ENCODE measurements around the gene CD101.

CD101 gene

DNA sequence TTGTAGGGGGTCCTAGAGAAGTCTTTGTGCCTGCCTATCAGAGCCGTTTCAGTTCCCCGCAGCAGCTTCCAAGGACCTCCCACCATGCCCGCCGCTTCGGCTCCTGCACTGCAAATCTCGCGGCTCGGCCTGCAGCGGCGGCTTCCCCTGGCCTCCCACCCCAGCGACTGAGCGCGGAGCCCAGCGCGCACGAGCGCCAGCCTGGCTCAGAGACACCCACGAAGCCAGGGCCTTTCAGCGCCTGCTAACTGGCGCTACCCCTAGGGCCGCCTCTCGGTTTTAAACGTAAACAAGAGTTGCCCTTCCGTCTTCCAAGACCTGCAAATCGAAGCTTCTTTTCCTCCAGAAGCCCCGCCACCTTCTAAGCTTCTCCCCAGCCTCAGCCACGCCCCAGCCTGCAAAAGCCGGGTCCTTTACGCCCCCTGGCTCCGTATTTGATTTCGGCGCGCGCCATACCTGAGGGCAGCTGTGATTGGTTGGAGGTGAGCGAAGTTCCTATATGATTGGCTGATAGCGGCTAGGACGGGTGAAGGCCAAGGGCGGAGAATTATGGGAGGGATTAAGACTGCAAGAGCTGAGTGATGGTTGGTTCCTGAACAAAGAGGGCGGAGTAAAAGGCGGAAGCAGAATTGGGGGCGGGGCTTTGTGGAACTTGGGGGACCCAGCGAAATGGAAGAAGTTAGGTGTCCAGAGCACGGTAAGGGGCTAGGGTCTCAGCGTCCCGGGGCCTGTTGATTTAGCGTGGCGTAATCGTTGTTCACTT, 58.3 kb downstream of the CD101 start, which contains the start of gene TTF2:
TTF2 (plus strand) TSS at position 649 of the 763 bp plus-strand sequence; CDS start at position 670, 21 bp downstream.
- DNase-seq = peak; percentile 50

DNA sequence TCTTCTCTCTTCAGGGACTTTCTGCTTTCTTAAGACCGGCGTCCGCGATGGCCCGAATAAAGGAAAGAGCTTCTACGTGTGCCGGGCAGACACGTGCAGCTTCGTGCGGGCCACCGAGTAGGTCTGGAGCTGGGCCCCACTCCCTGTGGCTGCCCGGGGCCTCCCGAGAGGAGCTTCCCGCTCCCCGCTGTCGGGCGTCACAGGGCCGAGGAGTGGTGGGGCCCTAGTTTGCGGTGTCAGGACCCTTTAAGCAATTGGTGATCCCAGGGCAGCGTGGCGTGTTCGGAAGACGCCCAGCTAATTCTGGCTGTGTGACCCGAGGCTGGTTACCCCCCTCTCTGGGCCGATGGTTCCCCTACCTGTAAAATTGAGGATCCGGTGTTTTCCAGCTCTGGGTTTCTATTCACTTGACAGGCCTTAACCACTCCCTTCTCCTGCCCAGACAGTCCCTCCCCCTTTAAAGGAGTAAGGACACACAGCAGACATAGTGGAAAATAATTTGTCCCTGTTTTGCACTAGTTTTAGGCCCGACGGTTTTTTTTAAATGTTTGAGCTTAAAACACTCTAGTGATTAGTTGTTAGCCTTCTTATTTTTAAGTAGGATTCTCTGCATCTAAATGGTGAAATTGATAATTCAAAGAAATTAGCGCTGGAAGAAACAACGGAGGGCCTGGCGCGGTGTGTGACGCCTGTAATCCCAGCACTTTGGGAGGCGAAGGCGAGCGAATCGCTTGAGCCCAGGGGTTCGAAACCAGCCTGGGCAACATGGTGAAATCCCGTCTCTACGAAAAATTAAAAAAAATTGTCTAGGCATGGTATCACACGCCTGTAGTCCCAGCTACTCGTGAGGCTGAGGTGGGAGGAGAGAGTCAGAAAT, 59.1 kb downstream of the CD101 start:
- peak; percentile 28 for DNase-seq

- no peak for DNase-seq
These were observed 60.4 kb downstream of the CD101 start for GRCh38 chr1:117061986-117062415.

- DNase-seq = no peak
These were observed 64.8 kb downstream of the CD101 start for GRCh38 chr1:117066367-117066766.

DNA sequence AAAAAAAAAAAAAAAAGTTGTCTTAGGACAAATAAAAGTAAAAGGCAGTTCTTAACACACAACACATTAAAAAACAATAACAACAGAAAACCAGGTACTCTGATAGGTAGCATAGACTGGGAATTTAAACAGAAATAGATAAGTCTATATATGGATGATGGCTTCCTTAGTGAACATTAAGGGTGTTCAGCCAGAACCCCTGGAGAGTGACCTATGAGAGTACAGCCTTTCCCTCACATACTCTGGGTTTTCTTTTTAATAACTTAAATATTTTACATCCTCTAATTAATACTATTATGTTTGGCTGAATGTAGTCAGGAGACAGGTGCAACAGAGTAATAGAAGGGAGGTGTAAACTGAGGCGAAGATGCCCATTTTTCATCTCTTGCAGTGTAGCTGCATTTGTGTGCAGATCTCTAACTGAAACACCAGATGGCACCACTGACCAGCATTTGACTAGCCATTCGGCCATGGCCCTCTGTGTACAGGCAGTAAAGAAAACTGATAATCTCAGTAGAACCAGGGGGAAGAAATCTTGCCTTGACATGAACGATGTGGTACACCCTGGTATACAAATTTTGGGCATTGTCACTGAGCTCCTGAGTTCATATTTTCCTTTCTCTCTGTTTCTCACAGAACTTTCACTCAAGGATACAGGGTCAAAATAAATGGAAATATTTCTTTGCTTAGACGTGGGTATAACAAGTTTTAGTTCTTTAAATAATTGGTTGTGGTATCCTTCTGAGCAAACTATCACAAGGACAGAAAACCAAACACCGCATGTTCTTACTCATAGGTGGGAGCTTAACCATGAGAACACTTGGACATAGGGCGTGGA, 66.2 kb downstream of the CD101 start:
- DNase-seq = no peak

DNA sequence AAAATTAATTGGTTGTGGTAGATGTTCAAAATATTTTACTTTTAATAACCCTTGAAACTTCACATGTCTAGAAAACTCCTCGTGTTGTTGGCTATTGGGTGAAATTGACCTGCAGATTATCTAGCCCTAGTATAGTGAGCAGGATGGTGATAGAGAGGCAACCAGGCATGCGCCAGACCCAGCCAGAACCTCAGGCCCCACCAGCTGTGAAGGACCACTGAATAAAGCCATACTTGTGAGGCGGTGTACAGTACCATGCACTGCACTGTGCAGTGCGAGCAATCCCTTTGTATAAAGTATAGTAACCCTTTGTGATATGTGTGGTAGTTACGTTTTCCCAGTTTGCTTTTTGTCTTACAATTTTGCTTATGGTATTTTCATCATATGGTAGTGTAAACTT, 67.0 kb downstream of the CD101 start:
- no peak for DNase-seq

- DNase-seq = no peak
These were observed 67.8 kb downstream of the CD101 start for GRCh38 chr1:117069220-117069844.

- DNase-seq = no peak
These were observed 68.6 kb downstream of the CD101 start for GRCh38 chr1:117070124-117070523.

DNA sequence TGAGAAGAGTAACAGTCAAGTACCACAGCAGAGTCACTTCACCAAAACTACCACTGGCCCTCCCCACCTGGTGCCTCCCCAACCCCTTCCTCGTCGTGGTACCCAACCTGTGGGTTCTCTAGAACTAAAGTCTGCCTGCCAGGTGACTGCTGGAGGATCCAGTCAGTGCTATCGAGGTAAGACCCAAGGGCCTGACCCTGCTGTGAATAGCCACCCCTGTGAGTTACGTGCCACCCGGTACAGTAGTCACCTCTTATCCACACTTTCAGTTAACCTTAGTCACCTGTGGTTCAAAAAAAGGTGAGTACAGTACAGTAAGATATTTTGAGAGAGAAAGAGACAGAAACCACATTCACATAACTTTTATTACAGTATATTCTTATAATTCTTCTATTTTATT, 75.1 kb downstream of the CD101 start:
- no peak for DNase-seq

DNA sequence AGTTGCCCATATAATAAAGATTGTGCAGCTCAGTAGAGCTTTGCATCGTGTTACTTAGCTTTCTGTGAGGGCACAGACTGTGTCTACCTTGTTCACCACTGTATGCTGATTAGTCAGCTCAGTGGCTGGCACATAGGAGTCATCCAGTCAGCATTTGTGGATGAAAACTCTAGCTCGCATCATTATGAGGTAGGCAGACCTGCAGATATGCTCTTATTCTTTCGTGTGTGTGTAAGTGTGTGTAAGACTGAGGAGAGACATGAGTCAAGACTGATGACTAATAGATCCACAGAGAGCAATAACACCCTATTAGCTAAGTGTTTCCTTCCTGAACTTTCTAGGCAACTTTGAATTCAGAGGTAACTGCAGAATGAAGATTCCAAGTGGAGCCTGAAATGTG, 75.7 kb downstream of the CD101 start:
- DNase-seq = no peak

DNA sequence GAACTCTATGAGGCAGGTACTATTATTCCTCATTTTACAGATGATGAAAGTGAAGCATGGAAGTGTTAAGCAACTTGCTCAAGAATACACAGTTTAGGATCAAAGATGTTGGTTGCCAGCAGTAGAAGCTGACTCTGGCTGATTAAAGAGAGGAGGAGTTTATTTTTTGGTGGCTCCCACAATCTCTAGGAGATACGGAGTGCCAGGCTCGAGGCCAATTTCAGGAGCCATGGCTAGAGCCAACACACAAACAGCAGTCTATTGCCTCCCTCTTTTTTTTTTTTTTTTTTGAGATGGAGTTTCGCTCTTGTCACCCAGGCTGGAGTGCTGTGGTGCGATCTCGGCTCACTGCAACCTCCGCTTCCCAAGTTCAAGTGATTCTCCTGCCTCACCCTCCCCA, 78.2 kb downstream of the CD101 start:
- no peak for DNase-seq

- DNase-seq = no peak
These were observed 82.7 kb downstream of the CD101 start for GRCh38 chr1:117084231-117084630.
